Body of pancreas (tissue), 4 donors: Measurements from ENCODE around the gene ANTXRL.

Experiments used
- CTCF ChIP-seq, 7 experiments: fragments of 450-650 bp in 4 of 7; fragments of 200-600 bp in 3 of 7; sonication (generic) in 3 of 7; IDR thresholded peaks; one replicate each; pipeline ENCODE4 v1.5.1; 2016 to 2019; ENCODE audit warnings: antibody characterized with exemption in 7 of 7
- POLR2A ChIP-seq, 3 donors: fragments of 450-650 bp; IDR thresholded peaks; one replicate each; pipeline ENCODE4 v1.6.1; 2016; ENCODE audit warnings: antibody characterized with exemption in 3 of 3, mild to moderate bottlenecking in 2 of 3

- TF ChIP-seq CTCF (IDR thresholded peaks at IDR 0.05), result no peak
- no peak for TF ChIP-seq POLR2A (IDR thresholded peaks at IDR 0.05)
Observed at GRCh38 chr10:46321770-46322169, 35.0 kb downstream of the ANTXRL start.
